Cerebellar cortex (tissue), 1 donor: ENCODE measurements around the gene NEGR1.

Source experiments
- DNase-seq: peaks from one replicate; pipeline ENCODE4 v3.0.0-alpha.2; 2015; ENCODE audit warnings: low spot score

The NEGR1 gene

DNA sequence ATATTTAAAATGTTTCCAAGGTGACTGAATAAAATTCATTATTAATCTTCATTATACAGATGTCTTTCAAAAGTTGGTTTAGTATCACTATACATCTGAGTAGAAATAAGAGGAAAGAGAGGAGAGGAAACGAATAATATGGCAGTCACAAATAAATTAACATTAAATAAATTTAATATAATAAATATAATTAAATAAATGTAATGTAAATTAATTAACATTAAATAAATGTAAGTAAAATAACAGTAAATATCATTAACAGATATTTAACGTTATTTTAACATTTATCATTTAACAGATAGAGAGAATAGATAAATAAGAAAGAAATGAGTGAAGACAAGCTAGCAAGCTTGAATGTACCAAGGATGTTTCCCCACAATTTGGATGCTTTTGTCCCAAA lies 592.7 kb downstream of the NEGR1 start:
- DNase-seq = no peak

DNA sequence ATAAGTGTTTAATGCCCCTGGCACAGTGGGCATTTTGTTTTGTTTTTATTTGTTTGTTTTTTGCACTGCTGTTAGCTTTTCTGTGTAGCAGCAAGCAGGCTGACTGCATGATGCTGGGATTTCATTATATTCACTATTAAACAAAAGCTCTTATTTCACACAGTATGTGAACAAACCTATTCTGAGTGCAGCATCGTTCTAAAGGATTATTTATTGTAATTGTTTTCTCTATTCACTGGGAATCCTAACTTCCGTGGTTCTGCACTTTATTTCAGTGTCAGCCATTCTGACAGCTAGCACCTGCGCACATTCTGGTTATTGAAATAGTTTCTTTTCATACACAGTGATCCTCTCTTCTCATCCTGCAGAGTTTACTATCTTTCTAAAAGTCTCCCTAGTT lies 595.0 kb downstream of the NEGR1 start:
- no peak for DNase-seq

DNA sequence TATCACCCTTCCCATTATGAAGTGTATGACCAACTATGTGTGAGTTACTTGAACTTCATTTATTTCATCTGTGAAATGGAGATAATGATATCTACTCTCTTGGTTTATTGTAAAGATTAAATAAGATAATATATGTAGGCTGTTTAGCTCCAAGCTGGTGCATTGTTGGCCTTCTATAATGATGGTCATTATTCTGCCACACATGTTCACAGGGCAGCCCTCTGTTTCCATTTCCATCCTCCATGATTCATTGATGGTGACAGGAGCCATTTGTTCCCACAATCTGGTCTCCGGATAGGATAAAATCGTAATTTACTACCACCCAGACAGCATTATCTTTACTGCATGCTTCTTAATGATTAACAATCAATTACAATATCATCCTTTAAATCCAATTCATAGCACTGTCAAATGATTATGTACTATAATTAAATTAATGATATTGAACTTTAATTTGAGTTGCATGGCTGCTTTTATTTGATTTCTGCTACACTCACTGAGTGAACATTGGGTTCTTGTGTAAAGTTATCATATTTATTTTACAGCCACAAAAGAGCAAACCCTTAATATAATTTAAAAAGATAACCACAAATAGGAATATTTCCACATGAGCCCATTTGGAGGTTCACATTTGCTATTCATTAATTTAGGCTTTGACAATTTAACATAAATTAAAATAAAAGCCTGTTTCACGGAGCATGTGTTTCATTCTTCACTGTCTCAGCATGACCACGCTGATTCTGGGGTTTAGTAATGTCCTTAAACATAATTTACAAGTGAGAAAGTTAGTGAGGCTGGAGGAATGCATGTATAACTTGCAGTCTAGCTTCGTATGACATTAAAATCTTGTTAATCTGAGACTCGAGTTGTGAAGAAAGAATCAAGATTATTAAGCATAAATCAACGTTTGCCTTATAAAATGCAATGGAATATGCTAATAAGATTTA lies 605.1 kb downstream of the NEGR1 start:
- no peak for DNase-seq

DNA sequence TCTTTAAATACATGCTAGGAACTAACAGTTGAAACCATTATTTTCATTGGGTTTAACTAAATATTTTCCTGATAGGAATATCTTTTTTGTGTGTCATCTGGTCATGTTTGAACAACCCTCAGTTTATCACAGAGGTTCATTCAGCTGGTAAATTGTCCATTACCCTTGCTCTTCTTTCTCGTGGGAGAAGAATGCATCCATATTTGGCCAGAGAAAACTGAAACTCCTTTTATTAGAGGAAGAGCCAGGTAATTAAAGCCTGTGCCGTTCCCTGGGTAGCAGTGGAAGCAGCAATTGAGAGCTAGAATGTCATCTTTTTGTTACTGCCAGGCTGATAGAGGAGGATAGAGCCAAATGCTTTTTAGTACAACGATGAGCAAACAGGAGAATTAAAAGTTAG lies 614.3 kb downstream of the NEGR1 start:
- peak; percentile 66 for DNase-seq

DNA sequence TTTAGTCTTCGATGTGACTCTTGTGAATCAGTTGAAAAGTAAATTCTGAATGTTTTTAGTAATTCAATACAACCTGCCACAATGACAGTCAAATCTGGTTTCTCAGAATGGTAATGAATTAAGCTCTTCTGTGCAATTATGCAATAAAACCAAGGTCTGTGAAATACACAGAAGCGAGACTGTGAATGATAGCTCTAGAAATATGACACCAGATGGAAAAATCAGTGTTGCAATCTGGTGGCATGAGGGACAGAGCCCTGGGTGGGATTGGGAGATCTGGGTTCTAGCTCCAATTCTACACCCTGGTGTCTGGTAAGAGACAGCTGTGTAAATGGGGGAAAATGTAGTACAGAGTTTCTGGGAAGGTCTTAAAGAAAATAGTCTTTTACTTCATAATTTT lies 615.1 kb downstream of the NEGR1 start:
- DNase-seq = peak; percentile 76

DNA sequence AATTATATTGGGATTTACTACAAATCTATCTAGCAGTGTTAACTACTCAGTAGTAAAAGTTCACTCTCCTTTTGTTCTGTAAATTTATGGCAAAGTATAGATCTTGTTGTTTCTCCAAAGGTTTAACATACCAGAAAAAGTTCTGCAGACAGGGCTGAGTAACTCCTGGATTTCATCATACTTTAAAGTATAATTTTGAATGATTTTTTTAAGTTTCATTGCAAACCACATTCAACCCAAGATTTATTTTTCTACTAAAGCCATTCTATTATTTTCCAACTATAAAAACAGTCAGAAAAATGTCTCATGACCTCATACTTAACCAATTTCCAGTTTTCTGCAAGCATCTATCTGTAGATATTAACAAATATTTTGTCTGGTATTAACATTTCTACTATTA lies 615.7 kb downstream of the NEGR1 start:
- DNase-seq = no peak

DNA sequence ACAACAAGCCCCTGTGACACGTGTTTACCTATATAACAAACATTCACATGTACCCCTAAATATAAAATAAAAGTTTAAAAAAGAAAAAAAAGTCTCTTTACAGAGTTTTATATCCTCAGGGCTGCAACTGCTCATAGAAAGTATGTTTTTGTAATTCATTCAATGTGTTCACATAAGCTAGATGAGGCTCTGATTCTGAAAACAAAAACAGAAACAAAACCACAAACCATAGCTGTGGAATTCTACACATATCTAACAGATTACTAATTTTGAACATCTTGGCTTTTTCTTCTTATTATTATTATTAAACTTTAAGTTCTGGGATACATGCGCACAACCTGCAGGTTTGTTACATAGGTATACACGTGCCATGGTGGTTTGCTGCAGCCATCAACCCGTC lies 621.9 kb downstream of the NEGR1 start:
- no peak for DNase-seq

DNA sequence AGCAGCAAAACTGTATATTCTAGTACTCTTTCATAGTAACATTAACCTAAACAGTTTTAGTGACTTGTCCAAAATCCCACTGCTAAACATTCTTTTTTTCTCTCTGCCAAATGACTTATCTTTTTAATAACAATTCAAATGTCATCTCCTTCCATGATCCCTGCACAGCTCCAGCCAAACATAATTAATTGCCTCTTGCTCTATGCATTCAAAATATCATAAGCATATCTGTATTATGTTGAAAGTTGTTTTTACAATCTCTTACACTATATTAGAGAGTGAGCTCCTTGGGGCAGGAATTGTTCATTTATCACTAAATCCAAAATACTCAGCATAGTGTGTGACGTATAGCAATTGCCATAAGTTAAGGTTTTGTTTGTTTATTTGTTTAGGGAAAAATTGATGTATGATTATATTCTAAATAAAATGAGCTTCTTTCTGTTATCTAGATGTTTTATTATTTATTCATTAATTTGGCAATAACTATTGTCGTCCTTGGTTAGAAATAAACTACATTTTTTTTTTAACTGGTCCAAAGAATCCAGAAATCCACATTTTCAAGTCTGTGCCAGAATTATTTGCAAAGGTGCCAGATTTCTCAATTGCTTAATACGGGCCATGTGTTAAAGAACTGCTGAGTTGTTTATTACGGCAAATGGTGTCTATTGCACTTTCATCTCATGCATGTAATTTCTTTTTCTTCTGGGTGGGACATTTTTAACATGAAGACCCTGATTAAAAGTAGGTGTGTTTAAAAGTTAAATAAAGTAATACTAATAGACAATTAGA lies 624.3 kb downstream of the NEGR1 start:
- DNase-seq = peak; percentile 91

DNA sequence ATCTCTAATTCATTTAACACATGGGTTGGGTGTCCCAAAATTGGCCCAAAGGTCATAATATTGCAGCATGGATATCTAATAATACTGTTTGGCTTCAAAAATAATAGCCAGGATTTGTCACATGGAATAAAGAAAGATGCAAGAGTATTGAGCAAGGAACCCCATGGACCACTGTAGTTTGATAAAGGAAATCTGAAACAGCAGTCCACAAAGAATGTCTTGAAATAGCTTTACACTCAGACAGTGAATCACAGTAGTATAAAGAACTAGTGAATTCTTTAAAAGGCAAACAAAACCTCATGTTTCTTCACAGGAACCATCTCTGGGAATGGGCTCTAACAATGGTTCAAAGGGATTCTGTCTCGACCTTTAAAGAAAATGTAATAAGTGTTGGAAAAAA lies 625.4 kb downstream of the NEGR1 start:
- no peak for DNase-seq

DNA sequence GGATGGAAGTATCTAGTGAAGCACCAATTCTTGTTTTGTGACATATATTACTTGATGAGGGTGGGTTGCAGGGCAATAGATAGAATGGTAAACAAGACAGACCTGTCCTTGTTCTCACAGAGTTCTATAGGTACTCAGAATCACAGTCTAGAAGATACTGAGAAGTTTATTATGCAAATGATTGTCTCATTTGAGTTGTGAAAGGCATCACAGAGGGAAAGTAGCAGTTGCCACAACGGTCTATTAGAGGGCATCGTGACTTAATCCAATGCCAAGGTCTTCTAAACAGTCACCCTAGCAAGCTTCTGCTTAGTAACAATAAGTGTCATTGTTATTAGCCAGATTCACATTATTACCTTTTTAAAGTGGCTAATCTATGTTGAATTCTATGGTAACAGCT lies 626.7 kb downstream of the NEGR1 start:
- DNase-seq = no peak

DNA sequence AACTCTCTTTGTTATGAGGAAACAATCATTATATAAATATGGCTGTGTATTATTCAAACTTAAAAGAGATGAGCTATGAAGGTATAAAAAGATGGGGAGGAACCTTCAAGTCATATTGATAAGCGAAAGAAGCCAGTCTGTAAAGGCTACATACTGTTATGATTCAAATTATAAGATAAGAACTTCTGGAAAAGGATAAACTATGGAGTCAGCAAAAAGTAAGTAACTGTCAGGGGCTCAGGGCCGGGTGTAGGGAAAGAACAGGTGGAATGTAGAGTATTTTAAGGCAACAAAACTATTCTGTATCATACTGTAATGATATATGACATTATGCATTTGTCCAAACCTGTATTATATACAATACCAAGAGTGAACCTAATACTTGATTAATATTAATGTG lies 628.4 kb downstream of the NEGR1 start:
- DNase-seq = no peak

DNA sequence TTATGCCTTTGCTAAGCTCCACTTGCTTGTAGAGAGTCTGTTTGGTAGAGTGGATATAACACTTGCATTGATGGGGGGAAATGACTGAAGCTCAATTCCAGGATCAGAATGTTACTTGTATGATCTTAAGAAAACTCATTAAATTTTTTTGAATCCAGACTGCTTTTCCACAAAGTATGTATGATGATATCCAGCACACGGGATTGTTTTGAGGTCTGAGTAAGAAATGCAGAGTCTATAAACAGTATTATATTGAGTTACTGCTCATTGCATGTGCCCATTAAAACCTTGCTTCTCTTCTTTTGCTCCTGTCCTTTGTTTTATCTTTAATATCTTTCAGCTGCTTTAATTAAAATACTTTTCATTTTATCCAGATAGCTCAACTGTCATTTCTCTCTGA lies 631.1 kb downstream of the NEGR1 start:
- no peak for DNase-seq

DNA sequence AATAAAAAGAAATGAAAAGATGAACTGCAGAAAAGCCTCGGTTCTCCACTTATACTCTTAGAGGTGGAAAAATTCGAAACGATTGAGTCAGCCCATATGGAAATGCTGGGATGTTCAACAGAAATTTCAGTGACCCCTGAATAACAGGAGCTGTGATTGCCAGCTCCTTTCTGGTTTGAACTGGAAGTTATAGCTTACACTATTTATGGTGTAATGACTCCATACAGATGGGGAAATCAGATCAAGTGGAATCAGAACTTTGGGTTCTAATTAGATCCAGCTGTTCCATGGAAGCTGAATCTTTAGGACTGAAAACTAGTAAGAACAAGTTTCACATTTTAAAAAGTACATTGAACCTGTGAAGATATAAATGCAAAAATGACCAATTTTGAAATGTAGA lies 632.2 kb downstream of the NEGR1 start:
- DNase-seq = no peak

DNA sequence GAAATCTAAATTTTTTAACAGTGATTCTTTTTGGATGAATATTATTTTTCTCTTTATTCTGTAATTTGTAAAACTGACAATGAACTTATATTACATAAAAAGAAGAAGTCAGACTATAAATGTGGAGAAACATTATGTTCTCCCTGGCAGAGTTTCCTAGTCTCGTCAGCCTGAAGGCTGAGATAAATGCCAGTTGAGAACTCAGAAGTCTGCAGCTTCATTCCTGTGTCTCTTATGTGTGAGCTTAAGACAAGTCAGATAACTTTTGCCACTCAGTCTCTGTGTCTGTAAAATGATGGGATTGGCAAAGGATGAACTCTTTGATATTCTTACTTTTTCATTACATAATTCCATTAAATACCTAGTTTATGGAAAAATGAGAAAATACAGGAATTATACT lies 632.7 kb downstream of the NEGR1 start:
- no peak for DNase-seq

DNA sequence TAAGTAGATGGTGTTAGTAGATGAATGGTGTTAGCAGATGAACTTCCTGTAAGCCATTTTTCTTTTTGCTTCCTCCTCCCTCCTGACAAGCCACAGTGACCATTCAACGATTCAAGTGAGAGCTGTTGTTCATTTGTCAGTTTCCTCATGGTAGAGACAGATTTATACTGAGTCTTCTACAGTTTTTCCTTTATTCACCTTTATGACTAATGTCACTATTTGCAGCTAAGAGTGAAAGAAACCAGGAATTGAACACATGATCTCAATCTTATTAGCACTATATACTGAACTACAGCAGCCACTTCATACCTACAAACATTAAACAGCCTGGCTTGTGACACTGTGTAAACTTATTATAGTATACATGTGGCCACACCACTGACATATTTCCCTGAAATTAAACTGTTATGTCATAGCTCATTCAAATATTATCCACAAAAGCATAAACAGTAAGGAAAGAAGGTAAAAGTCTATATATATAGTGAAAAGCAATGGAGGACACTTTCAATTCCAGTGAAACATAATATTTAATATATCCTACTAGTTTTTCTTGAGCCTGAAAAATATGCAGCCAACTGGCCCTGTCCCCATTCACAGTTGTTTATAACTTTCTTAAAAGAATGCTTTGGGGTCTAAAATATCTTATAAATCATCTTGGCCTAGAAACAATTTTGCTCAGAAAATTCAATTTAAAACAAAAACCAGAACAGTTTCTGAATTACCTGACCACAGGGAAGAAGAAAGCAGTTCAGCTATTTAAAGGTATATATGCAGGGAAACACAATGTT lies 634.6 kb downstream of the NEGR1 start:
- no peak for DNase-seq

DNA sequence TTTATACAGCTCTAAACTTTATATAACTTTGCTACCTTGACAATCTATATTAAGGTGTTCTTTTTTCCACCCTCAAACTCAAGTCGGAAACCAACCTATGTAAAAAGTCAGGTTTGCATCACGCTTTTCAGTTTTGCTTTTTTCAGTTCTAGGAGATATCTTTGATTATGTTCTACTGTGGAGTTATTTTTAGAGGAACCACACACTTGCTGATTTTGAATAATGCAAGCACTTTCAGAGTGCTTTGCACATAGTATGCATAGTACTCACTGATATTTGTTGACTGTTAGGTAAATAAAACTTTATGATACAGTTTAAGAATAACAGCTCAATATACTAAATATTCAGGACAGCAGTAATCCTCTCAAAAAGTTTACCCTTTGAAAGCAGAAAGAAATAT lies 637.3 kb downstream of the NEGR1 start:
- no peak for DNase-seq

DNA sequence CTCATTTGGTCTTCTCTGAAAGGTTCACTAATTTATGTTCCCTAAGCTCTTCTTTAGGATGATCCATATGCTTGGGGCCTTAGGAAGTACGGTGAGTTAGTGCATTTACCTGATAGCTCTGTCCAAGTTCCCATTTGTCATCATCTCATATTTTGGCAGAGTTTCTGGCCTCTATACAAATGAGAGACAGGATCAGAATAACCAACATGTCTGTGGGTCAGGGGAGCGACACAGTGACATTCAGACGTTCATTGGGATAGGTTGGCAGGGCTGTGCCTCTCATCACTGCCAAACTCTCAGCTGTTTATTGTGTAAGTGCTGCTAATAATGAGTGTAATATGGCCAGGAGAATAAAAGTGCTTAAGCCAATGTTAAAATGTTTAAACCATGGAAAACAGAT lies 640.4 kb downstream of the NEGR1 start:
- peak; percentile 74 for DNase-seq

DNA sequence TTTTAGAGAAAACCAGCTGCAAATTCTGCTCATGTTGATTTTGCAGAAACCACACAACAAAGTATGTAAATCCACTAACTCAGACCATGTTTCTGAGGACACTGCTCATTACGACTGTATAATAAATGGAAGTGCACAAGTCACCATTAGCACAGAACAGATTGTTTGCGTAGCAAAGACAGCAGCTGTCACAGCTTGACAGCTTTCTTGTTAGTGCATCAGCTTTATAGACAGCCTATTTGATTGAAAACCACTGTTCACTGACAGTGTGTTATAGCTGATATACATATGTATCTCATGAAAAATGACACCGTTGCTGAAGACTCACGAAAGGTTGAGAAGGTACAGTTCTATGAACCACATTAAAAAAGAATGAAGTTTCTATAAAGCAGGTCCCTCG lies 641.3 kb downstream of the NEGR1 start:
- DNase-seq = no peak

DNA sequence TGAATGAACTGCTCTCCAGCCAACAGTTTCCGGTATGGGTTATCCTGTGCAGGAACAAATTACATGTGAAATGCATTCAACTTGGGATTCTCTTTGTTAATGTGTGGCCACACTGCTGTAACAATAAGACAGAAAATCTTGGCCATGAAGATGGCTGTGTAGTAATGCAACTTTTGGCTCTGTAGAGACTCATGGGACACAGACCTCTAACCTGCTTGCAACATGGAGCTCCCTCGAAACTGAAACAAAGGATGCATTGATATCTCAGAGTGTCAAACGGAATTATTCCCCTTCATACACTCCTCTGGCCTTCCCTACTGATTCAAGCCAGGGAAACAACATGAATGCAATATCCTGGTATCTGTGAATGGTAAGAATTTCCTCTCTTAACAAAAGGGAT lies 642.2 kb downstream of the NEGR1 start:
- DNase-seq = no peak

DNA sequence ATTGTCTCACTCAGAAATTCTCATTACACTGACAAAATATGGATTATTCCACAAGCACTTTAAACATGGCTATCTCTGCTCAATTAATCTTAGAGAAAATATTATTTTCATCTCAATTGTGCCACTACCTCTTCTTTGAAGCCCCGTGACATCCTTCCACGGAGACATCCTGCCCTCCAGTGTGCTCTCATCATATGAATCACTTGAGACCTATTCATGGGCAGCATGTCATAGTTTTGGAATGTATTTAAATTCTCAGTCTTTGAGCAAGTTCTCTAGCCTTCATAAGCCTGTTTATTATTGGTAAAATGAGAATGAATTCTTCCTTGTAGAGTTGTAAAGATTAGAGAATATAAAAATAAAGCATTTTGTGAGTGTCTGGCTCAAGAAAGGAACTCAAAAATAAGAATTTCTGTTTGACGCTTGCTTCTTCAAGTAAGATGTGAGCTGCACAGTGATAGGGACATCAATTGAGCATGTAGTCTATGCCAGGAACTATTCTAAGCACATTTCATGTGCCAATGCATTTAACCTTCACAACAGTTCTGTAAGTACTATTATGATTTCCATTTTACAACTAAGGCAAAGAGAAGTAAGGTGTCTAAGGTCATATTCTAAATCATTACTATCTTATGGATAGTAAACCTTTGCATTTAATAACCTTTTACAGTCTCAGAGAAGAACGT lies 644.1 kb downstream of the NEGR1 start:
- DNase-seq = no peak

DNA sequence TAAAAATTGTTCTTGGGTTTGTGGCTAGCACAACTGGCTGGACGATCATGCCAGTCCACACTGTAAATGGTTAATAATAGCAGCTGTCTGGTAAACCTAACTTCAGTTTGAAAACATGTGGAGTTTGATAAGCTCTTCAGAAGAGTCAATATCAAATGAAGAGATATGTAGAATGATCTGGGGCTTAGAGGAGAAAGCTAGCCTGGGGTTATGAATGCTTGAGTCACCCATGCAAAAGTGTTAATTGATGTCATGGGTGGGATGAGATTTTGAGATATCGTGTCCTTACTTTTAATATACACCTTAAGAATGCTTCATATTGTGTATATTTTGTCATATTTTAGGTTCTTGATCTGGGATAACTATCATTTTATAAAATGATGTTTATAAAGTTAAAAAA lies 646.8 kb downstream of the NEGR1 start:
- DNase-seq = no peak

DNA sequence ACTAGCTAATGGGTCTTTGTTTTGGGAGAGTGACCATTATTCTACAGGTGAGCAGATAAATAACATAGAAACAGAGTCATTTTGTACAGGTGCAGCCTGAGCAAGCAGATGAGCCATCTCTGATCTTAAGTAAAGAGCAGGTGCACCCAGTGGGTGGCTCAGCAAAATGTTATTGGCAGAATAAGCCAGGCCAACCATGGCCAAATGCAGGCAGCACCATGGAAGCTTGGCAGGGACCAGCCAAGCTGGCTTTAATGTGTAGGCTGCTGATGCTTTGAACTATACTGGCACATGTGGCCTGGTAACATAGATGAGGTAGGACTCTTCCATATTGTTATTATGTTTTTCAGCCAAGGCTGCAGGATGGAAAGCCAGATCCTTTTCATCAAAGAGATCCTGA lies 648.2 kb downstream of the NEGR1 start:
- DNase-seq = peak; percentile 89
